Endothelial cell (in vitro differentiated cells): ENCODE data around the gene PSTK. TPM values are rescaled to one million over a fixed set of nuclear protein-coding genes. Genes with fewer than 3 reads are reported as not detected.

Experiments used
- DNase-seq: peaks from one replicate; pipeline ENCODE4 v3.0.0; 2021; ENCODE audit warnings: low spot score
- H3K27ac Mint-ChIP-seq: one replicate; pipeline ENCODE4 v1.8.0; 2021; ENCODE audit warnings: mixed read lengths, inconsistent platforms; ENCODE audit not compliant: unreplicated experiment
- H3K27me3 Mint-ChIP-seq: one replicate; pipeline ENCODE4 v1.8.0; 2021; ENCODE audit warnings: mild to moderate bottlenecking, moderate library complexity, mixed read lengths, inconsistent platforms; ENCODE audit not compliant: unreplicated experiment
- H3K36me3 Mint-ChIP-seq: one replicate; pipeline ENCODE4 v1.8.0; 2021; ENCODE audit warnings: mild to moderate bottlenecking, low read depth, mixed read lengths, inconsistent platforms; ENCODE audit not compliant: unreplicated experiment
- H3K4me1 Mint-ChIP-seq: one replicate; pipeline ENCODE4 v1.8.0; 2021; ENCODE audit warnings: mild to moderate bottlenecking, mixed read lengths, inconsistent platforms; ENCODE audit not compliant: unreplicated experiment
- H3K4me3 Mint-ChIP-seq: one replicate; pipeline ENCODE4 v1.8.0; 2021; ENCODE audit warnings: mild to moderate bottlenecking, mixed read lengths, inconsistent platforms; ENCODE audit not compliant: unreplicated experiment
- H3K9me3 Mint-ChIP-seq: one replicate; pipeline ENCODE4 v1.8.0; 2021; ENCODE audit warnings: mixed read lengths, inconsistent platforms; ENCODE audit not compliant: unreplicated experiment
- CTCF ChIP-seq: fragments of 200-600 bp; sonication (generic); IDR thresholded peaks from one replicate; pipeline ENCODE4 v1.5.0; 2021; ENCODE audit warnings: antibody characterized with exemption; ENCODE audit not compliant: unreplicated experiment
- total RNA-seq: library from RNA; stranded (reverse); fragmentation: NEBNext Ultra II Directional; extraction: Animal tissue kit (Norgen Biotek cat#: 25700); gene quantifications from one replicate; pipeline ENCODE4 v1.2.1, GENCODE V29; 2021; ENCODE audit not compliant: unreplicated experiment

Gene PSTK
- total RNA-seq, 1 donor from 2014 or later: 5.2 TPM

GRCh38 chr10:122997864-122998263, 17.7 kb downstream of the PSTK start:
- Mint-ChIP-seq H3K36me3 (no peaks in the 10 kb centered on the region), H3K4me1 (peaks cover 4% of the 10 kb centered on the region), H3K9me3 (no peaks in the 10 kb centered on the region), H3K27me3 (no peaks in the 10 kb centered on the region), H3K27ac (no peak overlapping the region), H3K4me3 (no peak overlapping the region)
- DNase-seq: no peak
- TF ChIP-seq CTCF: no peak

GRCh38 chr10:122998360-122998917, 18.2 kb downstream of the PSTK start:
- Mint-ChIP-seq H3K4me3 (no peak overlapping the region), H3K9me3 (no peaks in the 10 kb centered on the region), H3K27ac (no peak overlapping the region), H3K27me3 (no peaks in the 10 kb centered on the region), H3K36me3 (no peaks in the 10 kb centered on the region), H3K4me1 (peaks cover 4% of the 10 kb centered on the region)
- no peak for TF ChIP-seq CTCF
- no peak for DNase-seq

GRCh38 chr10:122998934-122999333, 18.7 kb downstream of the PSTK start:
- no peak for TF ChIP-seq CTCF
- H3K4me1 Mint-ChIP-seq: peaks cover 4% of the 10 kb centered on the region
- H3K9me3 Mint-ChIP-seq: no peaks in the 10 kb centered on the region
- H3K27ac Mint-ChIP-seq: no peak overlapping the region
- no peak for DNase-seq
- no peaks in the 10 kb centered on the region for H3K27me3 Mint-ChIP-seq
- H3K4me3 Mint-ChIP-seq: no peak overlapping the region
- no peaks in the 10 kb centered on the region for H3K36me3 Mint-ChIP-seq

GRCh38 chr10:122999347-122999746, 19.1 kb downstream of the PSTK start:
- no peak for DNase-seq
- Mint-ChIP-seq H3K27ac (no peak overlapping the region), H3K9me3 (no peaks in the 10 kb centered on the region), H3K36me3 (no peaks in the 10 kb centered on the region), H3K4me3 (no peak overlapping the region), H3K4me1 (peaks cover 4% of the 10 kb centered on the region), H3K27me3 (no peaks in the 10 kb centered on the region)
- no peak for TF ChIP-seq CTCF

GRCh38 chr10:123000155-123000554, 20.0 kb downstream of the PSTK start:
- no peaks in the 10 kb centered on the region for H3K27me3 Mint-ChIP-seq
- TF ChIP-seq CTCF: no peak
- DNase-seq: no peak
- peaks cover 4% of the 10 kb centered on the region for H3K4me1 Mint-ChIP-seq
- H3K36me3 Mint-ChIP-seq: no peaks in the 10 kb centered on the region
- no peak overlapping the region for H3K4me3 Mint-ChIP-seq
- H3K9me3 Mint-ChIP-seq: no peaks in the 10 kb centered on the region
- no peak overlapping the region for H3K27ac Mint-ChIP-seq
